ENCODE data around the gene GPR32. TPM values are rescaled to one million over a fixed set of nuclear protein-coding genes. Genes with fewer than 3 reads are reported as not detected.

GPR32 gene
- total RNA-seq, 1 experiment from 2014 or later = not detected

DNA sequence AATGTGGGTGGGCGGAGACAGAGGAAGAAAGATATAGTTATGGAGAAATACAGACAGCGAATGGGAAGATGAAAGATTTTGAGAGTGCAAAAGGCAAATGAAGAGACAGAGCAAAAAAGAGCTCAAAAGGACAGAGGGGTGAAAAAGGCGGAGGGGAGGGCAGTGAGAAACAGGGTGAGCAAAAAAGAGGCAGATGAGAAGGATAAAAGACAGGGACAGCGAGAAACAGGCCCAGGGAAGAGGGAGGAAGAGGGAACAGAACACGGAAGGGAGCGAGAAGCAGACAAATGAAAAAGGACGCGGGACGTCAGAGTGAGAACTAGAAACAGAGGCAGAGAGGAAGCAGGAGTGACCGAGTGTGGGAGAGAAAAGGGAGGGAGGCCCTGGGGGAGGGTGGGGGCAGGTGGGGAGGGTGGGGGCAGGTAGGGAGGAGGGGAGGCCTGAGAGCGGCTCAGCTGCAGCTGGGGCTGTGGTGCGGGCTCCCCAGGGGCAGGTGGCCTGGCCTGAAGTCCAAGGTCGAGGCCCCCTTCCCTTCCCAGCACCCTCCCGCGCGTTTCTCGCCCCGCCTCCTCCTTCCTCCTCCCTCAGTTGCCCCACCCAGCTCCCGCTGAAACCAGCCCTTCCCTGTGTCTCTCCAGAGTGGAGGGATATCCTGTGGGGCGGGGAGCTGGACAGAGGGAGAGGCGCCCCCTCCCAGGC lies 50.4 kb downstream of the GPR32 start:
- Mint-ChIP-seq H3K27ac (no peak overlapping the region), H3K27me3 (ENCODE audit: low read depth) (peaks cover 88% of the 10 kb centered on the region), H3K4me1 (peaks cover 37% of the 10 kb centered on the region), H3K4me3 (peak overlapping the region; percentile 77), H3K9me3 (no peaks in the 10 kb centered on the region), H3K36me3 (no peaks in the 10 kb centered on the region)
- no peak for DNase-seq (ENCODE audit: low spot score)
- no peak for TF ChIP-seq MXD4 (CRISPR knock-in tag; IDR thresholded peaks at IDR 0.05; ENCODE audit: borderline replicate concordance)
- TF ChIP-seq, protein P1, sequence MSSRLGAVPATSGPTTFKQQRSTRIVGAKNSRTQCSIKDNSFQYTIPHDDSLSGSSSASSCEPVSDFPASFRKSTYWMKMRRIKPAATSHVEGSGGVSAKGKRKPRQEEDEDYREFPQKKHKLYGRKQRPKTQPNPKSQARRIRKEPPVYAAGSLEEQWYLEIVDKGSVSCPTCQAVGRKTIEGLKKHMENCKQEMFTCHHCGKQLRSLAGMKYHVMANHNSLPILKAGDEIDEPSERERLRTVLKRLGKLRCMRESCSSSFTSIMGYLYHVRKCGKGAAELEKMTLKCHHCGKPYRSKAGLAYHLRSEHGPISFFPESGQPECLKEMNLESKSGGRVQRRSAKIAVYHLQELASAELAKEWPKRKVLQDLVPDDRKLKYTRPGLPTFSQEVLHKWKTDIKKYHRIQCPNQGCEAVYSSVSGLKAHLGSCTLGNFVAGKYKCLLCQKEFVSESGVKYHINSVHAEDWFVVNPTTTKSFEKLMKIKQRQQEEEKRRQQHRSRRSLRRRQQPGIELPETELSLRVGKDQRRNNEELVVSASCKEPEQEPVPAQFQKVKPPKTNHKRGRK (CRISPR knock-in tag; IDR thresholded peaks at IDR 0.05; ENCODE audit: borderline replicate concordance) = 0 out of 2 replicates have a peak, but pooled peaks have one; percentile 46
- ChIA-PET CTCF (interaction anchor here (0.7 to 1.4 kb wide), 8 partner anchors 9 to 265 kb away, joined by 3 to 5 read pairs (median 3); no protein-coding TSS in a partner anchor), POLR2A (interaction anchor here (0.9 kb wide), 2 partner anchors 16 to 25 kb away, joined by 3 read pairs; no protein-coding TSS in a partner anchor)
- ATAC-seq = peak; percentile 15

DNA sequence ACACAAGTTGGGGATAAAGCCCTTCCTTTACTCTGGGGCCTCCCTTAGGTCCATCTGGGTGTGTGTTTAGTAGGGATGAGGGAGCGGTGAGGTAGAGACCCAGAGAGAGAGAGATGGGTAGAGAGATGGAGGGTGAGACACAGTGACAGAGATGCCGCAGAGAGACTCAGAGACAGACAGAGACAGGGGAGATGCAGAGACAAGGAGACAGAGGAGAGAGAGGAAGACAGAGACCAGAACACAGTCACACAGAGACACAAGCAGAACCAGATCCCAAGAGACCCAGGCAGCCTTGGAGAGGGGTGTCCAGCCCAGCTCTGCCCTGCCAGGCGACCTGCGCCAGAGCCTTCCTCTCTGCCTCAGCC lies 51.0 kb downstream of the GPR32 start:
- peaks cover 87% of the 10 kb centered on the region for H3K27me3 Mint-ChIP-seq (ENCODE audit: low read depth)
- ChIA-PET POLR2A (no interaction called here), CTCF (interaction anchor here (1.0 to 1.4 kb wide), 2 partner anchors 17 to 101 kb away, joined by 3 to 5 read pairs; no protein-coding TSS in a partner anchor)
- H3K27ac Mint-ChIP-seq = no peak overlapping the region
- ATAC-seq = no peak
- peak overlapping the region; percentile 43 for H3K4me3 Mint-ChIP-seq
- no peaks in the 10 kb centered on the region for H3K9me3 Mint-ChIP-seq
- no peak for TF ChIP-seq NFE2L1 (CRISPR knock-in tag; IDR thresholded peaks at IDR 0.05)
- TF ChIP-seq NR1H2 (CRISPR knock-in tag; IDR thresholded peaks at IDR 0.05) = no peak
- TF ChIP-seq, protein P2, sequence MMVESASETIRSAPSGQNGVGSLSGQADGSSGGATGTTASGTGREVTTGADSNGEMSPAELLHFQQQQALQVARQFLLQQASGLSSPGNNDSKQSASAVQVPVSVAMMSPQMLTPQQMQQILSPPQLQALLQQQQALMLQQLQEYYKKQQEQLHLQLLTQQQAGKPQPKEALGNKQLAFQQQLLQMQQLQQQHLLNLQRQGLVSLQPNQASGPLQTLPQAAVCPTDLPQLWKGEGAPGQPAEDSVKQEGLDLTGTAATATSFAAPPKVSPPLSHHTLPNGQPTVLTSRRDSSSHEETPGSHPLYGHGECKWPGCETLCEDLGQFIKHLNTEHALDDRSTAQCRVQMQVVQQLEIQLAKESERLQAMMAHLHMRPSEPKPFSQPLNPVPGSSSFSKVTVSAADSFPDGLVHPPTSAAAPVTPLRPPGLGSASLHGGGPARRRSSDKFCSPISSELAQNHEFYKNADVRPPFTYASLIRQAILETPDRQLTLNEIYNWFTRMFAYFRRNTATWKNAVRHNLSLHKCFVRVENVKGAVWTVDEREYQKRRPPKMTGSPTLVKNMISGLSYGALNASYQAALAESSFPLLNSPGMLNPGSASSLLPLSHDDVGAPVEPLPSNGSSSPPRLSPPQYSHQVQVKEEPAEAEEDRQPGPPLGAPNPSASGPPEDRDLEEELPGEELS (CRISPR knock-in tag; IDR thresholded peaks at IDR 0.05) = no peak
- TF ChIP-seq, protein P3, sequence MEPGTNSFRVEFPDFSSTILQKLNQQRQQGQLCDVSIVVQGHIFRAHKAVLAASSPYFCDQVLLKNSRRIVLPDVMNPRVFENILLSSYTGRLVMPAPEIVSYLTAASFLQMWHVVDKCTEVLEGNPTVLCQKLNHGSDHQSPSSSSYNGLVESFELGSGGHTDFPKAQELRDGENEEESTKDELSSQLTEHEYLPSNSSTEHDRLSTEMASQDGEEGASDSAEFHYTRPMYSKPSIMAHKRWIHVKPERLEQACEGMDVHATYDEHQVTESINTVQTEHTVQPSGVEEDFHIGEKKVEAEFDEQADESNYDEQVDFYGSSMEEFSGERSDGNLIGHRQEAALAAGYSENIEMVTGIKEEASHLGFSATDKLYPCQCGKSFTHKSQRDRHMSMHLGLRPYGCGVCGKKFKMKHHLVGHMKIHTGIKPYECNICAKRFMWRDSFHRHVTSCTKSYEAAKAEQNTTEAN (CRISPR knock-in tag; IDR thresholded peaks at IDR 0.05) = no peak
- TF ChIP-seq NFYB (CRISPR knock-in tag; conservative IDR thresholded peaks at IDR 0.05; ENCODE audit: low read depth) = no peak
- TF ChIP-seq, protein P4, sequence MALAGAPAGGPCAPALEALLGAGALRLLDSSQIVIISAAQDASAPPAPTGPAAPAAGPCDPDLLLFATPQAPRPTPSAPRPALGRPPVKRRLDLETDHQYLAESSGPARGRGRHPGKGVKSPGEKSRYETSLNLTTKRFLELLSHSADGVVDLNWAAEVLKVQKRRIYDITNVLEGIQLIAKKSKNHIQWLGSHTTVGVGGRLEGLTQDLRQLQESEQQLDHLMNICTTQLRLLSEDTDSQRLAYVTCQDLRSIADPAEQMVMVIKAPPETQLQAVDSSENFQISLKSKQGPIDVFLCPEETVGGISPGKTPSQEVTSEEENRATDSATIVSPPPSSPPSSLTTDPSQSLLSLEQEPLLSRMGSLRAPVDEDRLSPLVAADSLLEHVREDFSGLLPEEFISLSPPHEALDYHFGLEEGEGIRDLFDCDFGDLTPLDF (CRISPR knock-in tag; IDR thresholded peaks at IDR 0.05) = no peak
- no peak for TF ChIP-seq ESRRA (CRISPR knock-in tag; IDR thresholded peaks at IDR 0.05; ENCODE audit: borderline replicate concordance)
- TF ChIP-seq, protein P5, sequence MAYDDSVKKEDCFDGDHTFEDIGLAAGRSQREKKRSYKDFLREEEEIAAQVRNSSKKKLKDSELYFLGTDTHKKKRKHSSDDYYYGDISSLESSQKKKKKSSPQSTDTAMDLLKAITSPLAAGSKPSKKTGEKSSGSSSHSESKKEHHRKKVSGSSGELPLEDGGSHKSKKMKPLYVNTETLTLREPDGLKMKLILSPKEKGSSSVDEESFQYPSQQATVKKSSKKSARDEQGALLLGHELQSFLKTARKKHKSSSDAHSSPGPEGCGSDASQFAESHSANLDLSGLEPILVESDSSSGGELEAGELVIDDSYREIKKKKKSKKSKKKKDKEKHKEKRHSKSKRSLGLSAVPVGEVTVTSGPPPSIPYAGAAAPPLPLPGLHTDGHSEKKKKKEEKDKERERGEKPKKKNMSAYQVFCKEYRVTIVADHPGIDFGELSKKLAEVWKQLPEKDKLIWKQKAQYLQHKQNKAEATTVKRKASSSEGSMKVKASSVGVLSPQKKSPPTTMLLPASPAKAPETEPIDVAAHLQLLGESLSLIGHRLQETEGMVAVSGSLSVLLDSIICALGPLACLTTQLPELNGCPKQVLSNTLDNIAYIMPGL (CRISPR knock-in tag; IDR thresholded peaks at IDR 0.05) = no peak
- H3K4me1 Mint-ChIP-seq = peaks cover 37% of the 10 kb centered on the region
- H3K36me3 Mint-ChIP-seq = no peaks in the 10 kb centered on the region
- DNase-seq (ENCODE audit: low spot score) = no peak

Other genes starting within 250 kb of the GPR32 start
- gene LRRC4B, start 202.0 kb upstream of the GPR32 start, total RNA-seq (2021) = 10.0 to 11.0 TPM (median 10.9 TPM) in 3 replicates
- gene SYT3, start 130.6 kb upstream of the GPR32 start, total RNA-seq (2021) = 14.6 to 21.7 TPM (median 20.1 TPM) in 3 replicates
- gene C19orf81, start 121.0 kb upstream of the GPR32 start, total RNA-seq (2021) = 22.4 to 24.5 TPM (median 22.9 TPM) in 3 replicates
- 3.9 to 8.7 TPM (median 5.0 TPM) in 3 replicates for gene SHANK1, start 50.7 kb upstream of the GPR32 start, total RNA-seq (2021)
- gene CLEC11A, start 47.1 kb upstream of the GPR32 start, total RNA-seq (2021) = 7.6 to 9.5 TPM (median 8.2 TPM) in 3 replicates
- not detected in 3 replicates for gene ACP4, start 20.0 kb downstream of the GPR32 start, total RNA-seq (2021)
- gene KLK1, start 53.3 kb downstream of the GPR32 start, total RNA-seq (2021) = 3.9 to 6.0 TPM (median 5.4 TPM) in 3 replicates
- gene KLK15, start 63.1 kb downstream of the GPR32 start, total RNA-seq (2021) = not detected in 3 replicates
- gene KLK3, start 84.5 kb downstream of the GPR32 start, total RNA-seq (2021) = 0.13 to 0.25 TPM (median 0.16 TPM) in 3 replicates
- gene KLK2, start 103.0 kb downstream of the GPR32 start, total RNA-seq (2021) = 0.18 to 0.46 TPM in 2 of 3 replicates, not detected in the other
- 0.27 to 0.82 TPM (median 0.70 TPM) in 3 replicates for gene KLK4, start 140.9 kb downstream of the GPR32 start, total RNA-seq (2021)
- 0.66 to 1.0 TPM (median 0.69 TPM) in 3 replicates for gene KLK5, start 182.6 kb downstream of the GPR32 start, total RNA-seq (2021)
- gene KLK6, start 199.1 kb downstream of the GPR32 start, total RNA-seq (2021) = 0.52 to 1.1 TPM (median 0.92 TPM) in 3 replicates
- 0.66 to 0.87 TPM (median 0.78 TPM) in 3 replicates for gene KLK7, start 213.5 kb downstream of the GPR32 start, total RNA-seq (2021)
- gene KLK8, start 231.1 kb downstream of the GPR32 start, total RNA-seq (2021) = 4.4 to 6.9 TPM (median 5.9 TPM) in 3 replicates
- gene KLK10, start 249.2 kb downstream of the GPR32 start, total RNA-seq (2021) = 3.2 to 4.9 TPM (median 4.9 TPM) in 3 replicates